Common myeloid progenitor, CD34-positive (primary cell): ENCODE data around the gene SLC25A53.
"Not testable (repeated sequence)": the region's sequence is repeated elsewhere in the genome, so short reads cannot be mapped to it uniquely, and the experiment has no call there.

ENCODE experiments used
- CTCF ChIA-PET: fragments of 350-600 bp; sonication (Branson Sonifier 250); formaldehyde crosslinking; loops from one replicate; lab custom pipeline; 2021; ENCODE audit warnings: antibody characterized with exemption; lab: Charles Lee
- POLR2A ChIA-PET: fragments of 350-600 bp; sonication (Branson Sonifier 250); formaldehyde crosslinking; loops from one replicate; lab custom pipeline; 2021; ENCODE audit warnings: antibody characterized with exemption; lab: Charles Lee
- DNase-seq, 3 donors: peaks; one replicate each; pipeline versions ENCODE4 v3.0.0 to v3.0.0-alpha.2; 2013
- H3K27ac ChIP-seq, 2 experiments: 1 replicate in 1 of 2; 2 replicates in 1 of 2; pipeline ENCODE4 v1.7.0; 2013; ENCODE audit warnings: inconsistent platforms in 2 of 2, low read length in 2 of 2, mild to moderate bottlenecking in 2 of 2, low read depth in 1 of 2, moderate library complexity in 1 of 2; ENCODE audit not compliant: severe bottlenecking in 2 of 2, insufficient read depth in 1 of 2, poor library complexity in 1 of 2
- H3K27me3 ChIP-seq, 5 experiments: replicated peaks in 2 of 5; 1 replicate in 3 of 5; 2 replicates in 2 of 5; pipeline versions ENCODE4 v1.6.1 to v1.7.0; 2013; ENCODE audit warnings: low read length in 4 of 5, mild to moderate bottlenecking in 2 of 5, moderate library complexity in 2 of 5, inconsistent platforms in 1 of 5; ENCODE audit not compliant: insufficient read depth in 5 of 5, control insufficient read depth in 4 of 5
- H3K36me3 ChIP-seq, 4 experiments: 1 replicate in 2 of 4; 2 replicates in 2 of 4; pipeline versions ENCODE4 v1.6.1 to v1.7.0; 2013; ENCODE audit warnings: low read length in 3 of 4, control low read depth in 1 of 4, mild to moderate bottlenecking in 1 of 4; ENCODE audit not compliant: control insufficient read depth in 4 of 4, insufficient read depth in 4 of 4
- H3K4me1 ChIP-seq, 4 experiments: 1 replicate in 3 of 4; 2 replicates in 1 of 4; pipeline versions ENCODE4 v1.6.1 to v1.7.1; 2013; ENCODE audit warnings: low read length in 3 of 4, mild to moderate bottlenecking in 3 of 4, control low read depth in 1 of 4, inconsistent platforms in 1 of 4, moderate library complexity in 1 of 4; ENCODE audit not compliant: control insufficient read depth in 4 of 4, insufficient read depth in 4 of 4; ENCODE audit errors: control extremely low read depth in 1 of 4
- H3K4me3 ChIP-seq, 7 experiments: 1 replicate in 4 of 7; 2 replicates in 3 of 7; pipeline versions ENCODE4 v1.5.1 to v1.7.0; 2013; ENCODE audit warnings: mild to moderate bottlenecking in 7 of 7, low read length in 6 of 7, moderate library complexity in 6 of 7, inconsistent platforms in 2 of 7, low read depth in 2 of 7, control low read depth in 1 of 7; ENCODE audit not compliant: insufficient read depth in 4 of 7, control insufficient read depth in 1 of 7; ENCODE audit errors: extremely low read depth in 1 of 7
- H3K9me3 ChIP-seq, 5 experiments: 1 replicate in 4 of 5; 2 replicates in 1 of 5; pipeline versions ENCODE4 v1.6.1 to v1.7.1; 2013; ENCODE audit warnings: low read length in 4 of 5, mild to moderate bottlenecking in 2 of 5, inconsistent platforms in 1 of 5, low read depth in 1 of 5, moderate library complexity in 1 of 5; ENCODE audit not compliant: control insufficient read depth in 4 of 5, insufficient read depth in 2 of 5; ENCODE audit errors: control extremely low read depth in 1 of 5
- WGBS: methylation state at CpG from one replicate; pipeline ENCODE4 v1.1.5; 2013; ENCODE audit not compliant: insufficient coverage; 5-methylcytosine and 5-hydroxymethylcytosine counted together

The SLC25A53 gene

DNA sequence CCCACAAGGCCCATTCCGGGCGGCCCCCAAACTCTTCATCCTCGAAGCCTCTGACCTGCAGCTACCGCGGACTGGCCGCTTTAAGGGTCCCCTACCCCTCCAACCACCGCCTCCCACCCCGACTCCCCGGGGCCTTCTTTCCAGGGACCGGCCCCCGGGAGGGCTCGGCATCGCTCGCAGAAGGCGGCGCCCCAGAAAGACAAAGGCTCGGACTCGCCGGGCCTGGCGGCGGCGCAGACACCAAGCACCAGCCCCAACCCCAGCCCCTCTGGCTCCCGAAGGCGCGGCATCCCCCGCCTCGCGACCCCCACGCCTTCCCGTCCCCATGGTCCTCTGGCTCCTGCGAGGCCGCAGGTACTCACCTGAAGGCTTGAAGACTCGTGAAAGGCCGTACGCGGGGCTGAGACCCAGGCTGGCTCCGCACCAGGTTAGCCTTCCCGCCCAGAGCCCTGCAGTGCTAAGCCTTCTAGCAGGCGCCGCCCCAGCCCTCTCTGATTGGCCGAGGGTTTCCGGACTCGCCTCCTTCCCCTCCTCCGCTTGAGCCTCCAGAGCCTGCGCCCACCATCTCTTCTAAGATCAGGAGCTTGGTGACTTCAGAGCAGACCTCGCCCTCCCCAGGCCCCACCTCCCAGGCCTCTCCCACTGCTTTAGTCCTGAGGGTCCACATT lies 80.9 kb downstream of the SLC25A53 start, which contains the start of gene TMSB15C:
Gene TMSB15C, minus strand, starts transcription at position 459 of the 668 bp plus-strand sequence.
- CTCF ChIA-PET, H3K27me3 ChIP-seq, POLR2A ChIA-PET, H3K9me3 ChIP-seq, H3K36me3 ChIP-seq, H3K4me3 ChIP-seq, H3K27ac ChIP-seq, DNase-seq, H3K4me1 ChIP-seq: not testable (repeated sequence)
- WGBS: no CpG with 5 or more reads among the region's 46 CpGs

DNA sequence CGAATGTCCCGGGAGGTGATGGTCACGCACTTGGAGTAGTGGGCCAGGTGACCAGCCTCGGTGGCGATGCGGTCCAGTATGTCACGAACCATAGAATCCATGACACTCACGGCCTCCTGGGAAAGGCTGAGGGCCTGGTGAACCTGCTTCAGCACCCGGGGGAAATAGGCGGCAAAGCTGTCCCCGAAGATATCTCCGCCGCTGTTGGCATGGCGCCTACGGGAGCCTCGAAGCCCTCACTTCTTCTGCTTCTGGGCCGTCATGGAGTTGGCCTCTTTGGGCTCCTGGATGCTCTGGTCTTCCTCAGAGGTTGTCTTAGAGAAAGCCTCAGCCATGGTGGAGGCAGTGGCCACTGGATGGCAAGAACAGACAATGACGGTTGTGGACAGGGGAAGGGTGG lies 94.2 kb downstream of the SLC25A53 start:
- POLR2A ChIA-PET, H3K4me3 ChIP-seq, H3K36me3 ChIP-seq, H3K27ac ChIP-seq, H3K27me3 ChIP-seq, H3K4me1 ChIP-seq, H3K9me3 ChIP-seq, CTCF ChIA-PET, DNase-seq: not testable (repeated sequence)
- no CpG with 5 or more reads among the region's 18 CpGs for WGBS

DNA sequence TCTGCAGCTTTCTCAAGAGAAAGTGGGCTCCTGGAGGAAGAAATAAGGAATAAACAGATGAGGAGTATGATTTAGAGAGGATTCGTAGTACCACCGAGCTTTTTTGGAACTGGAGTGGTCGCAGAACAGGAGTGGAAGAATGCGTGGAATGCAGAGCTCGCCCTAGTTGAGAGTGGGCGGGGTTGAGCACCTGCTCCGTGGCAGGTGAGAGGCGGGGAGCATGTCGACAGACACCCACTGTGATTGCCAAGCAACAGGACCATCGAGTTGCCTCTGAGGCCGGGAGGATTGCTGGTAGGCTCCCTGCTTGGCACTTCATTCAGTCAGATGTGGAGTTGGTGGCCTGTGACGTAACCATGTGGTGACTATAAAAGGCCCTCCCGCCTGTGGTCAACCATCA lies 101.9 kb downstream of the SLC25A53 start:
- POLR2A ChIA-PET, DNase-seq, H3K27me3 ChIP-seq, CTCF ChIA-PET, H3K9me3 ChIP-seq, H3K27ac ChIP-seq, H3K4me3 ChIP-seq, H3K4me1 ChIP-seq, H3K36me3 ChIP-seq: not testable (repeated sequence)
- WGBS: no CpG with 5 or more reads among the region's 13 CpGs
